B cell (primary cell): Measurements from ENCODE around the gene MSL1. TPM values are rescaled to one million over a fixed set of nuclear protein-coding genes. Genes with fewer than 3 reads are reported as not detected.

ENCODE experiments used
- ATAC-seq: fragments of 200-7000 bp; cut with Tn5 transposase; one replicate; pipeline ENCODE4 v1.10.0; 2021; ENCODE audit warnings: low read depth, mild to moderate bottlenecking, moderate number of reproducible peaks, moderate library complexity
- CTCF ChIA-PET: fragments of 350-600 bp; sonication (Branson Sonifier 250); formaldehyde crosslinking; loops from one replicate; lab custom pipeline; 2021; ENCODE audit warnings: antibody characterized with exemption, inconsistent platforms; lab: Charles Lee
- POLR2A ChIA-PET: fragments of 350-600 bp; sonication (Branson Sonifier 250); formaldehyde crosslinking; loops from one replicate; lab custom pipeline; 2021; ENCODE audit warnings: antibody characterized with exemption; lab: Charles Lee
- DNase-seq: peaks from one replicate; pipeline ENCODE4 v3.0.0; 2013
- H2AFZ ChIP-seq: 2 replicates; pipeline ENCODE4 v1.6.1; 2012; ENCODE audit warnings: mild to moderate bottlenecking, low read depth, low read length; ENCODE audit not compliant: insufficient read depth, poor library complexity, severe bottlenecking
- H3K27ac ChIP-seq, 2 donors: 1 replicate in 1 of 2; 2 replicates in 1 of 2; pipeline ENCODE4 v1.5.1; 2012 to 2013; ENCODE audit warnings: low read length in 2 of 2, mild to moderate bottlenecking in 2 of 2, moderate library complexity in 1 of 2
- H3K27me3 ChIP-seq, 4 experiments: fragments of 200-600 bp in 1 of 4; sonication (generic) in 1 of 4; replicated peaks in 1 of 4; 1 replicate in 2 of 4; 2 replicates in 2 of 4; pipeline versions ENCODE4 v1.6.1 to v1.7.0; 2013 to 2016; ENCODE audit warnings: low read length in 3 of 4, mild to moderate bottlenecking in 2 of 4, mixed read lengths in 1 of 4, moderate library complexity in 1 of 4; ENCODE audit not compliant: insufficient read depth in 4 of 4, control insufficient read depth in 3 of 4; ENCODE audit errors: control extremely low read depth in 1 of 4
- H3K36me3 ChIP-seq, 2 experiments: replicated peaks in 1 of 2; 1 replicate in 1 of 2; 2 replicates in 1 of 2; pipeline versions ENCODE4 v1.6.1 to v1.7.1; 2013; ENCODE audit warnings: low read length in 1 of 2; ENCODE audit not compliant: insufficient read depth in 2 of 2, control insufficient read depth in 1 of 2; ENCODE audit errors: control extremely low read depth in 1 of 2, extremely low read depth in 1 of 2
- H3K4me1 ChIP-seq, 2 donors: fragments of 200-600 bp in 1 of 2; sonication (generic) in 1 of 2; 1 replicate in 1 of 2; 2 replicates in 1 of 2; pipeline versions ENCODE4 v1.5.1 to v1.6.1; 2013 to 2017; ENCODE audit warnings: low read length in 2 of 2; ENCODE audit not compliant: control insufficient read depth in 2 of 2, insufficient read depth in 2 of 2
- H3K4me2 ChIP-seq: replicated peaks from 2 replicates; pipeline ENCODE3; 2012; ENCODE audit warnings: mild to moderate bottlenecking, low read depth, low read length; ENCODE audit not compliant: poor library complexity, severe bottlenecking
- H3K4me3 ChIP-seq, 5 experiments: fragments of 200-600 bp in 1 of 5; sonication (generic) in 1 of 5; 1 replicate in 3 of 5; 2 replicates in 2 of 5; pipeline versions ENCODE4 v1.5.1 to v1.7.0; 2011 to 2016; ENCODE audit warnings: low read length in 4 of 5, mild to moderate bottlenecking in 4 of 5, low read depth in 2 of 5, control low read depth in 1 of 5, moderate library complexity in 1 of 5; ENCODE audit not compliant: insufficient read depth in 1 of 5; ENCODE audit errors: control extremely low read depth in 1 of 5, extremely low read depth in 1 of 5
- H3K79me2 ChIP-seq: fragments of 200-600 bp; sonication (generic); one replicate; pipeline ENCODE4 v1.6.0; 2016; ENCODE audit warnings: low read length; ENCODE audit not compliant: control insufficient read depth, insufficient read depth
- H3K9ac ChIP-seq: fragments of 200-600 bp; sonication (generic); 2 replicates; pipeline ENCODE4 v1.6.1; 2017; ENCODE audit warnings: mild to moderate bottlenecking, low read length, moderate library complexity
- H3K9me3 ChIP-seq, 3 donors: one replicate each; pipeline versions ENCODE4 v1.6.1 to v1.7.1; 2013; ENCODE audit warnings: low read length in 2 of 3; ENCODE audit not compliant: control insufficient read depth in 2 of 3, insufficient read depth in 1 of 3; ENCODE audit errors: control extremely low read depth in 1 of 3
- H4K20me1 ChIP-seq: 2 replicates; pipeline ENCODE4 v1.6.0; 2012; ENCODE audit warnings: mild to moderate bottlenecking, low read length; ENCODE audit not compliant: insufficient read depth, control insufficient read depth, poor library complexity, severe bottlenecking
- H3K27ac Mint-ChIP-seq: one replicate; pipeline ENCODE4 v1.8.0; 2021; ENCODE audit warnings: mixed read lengths
- H3K27me3 Mint-ChIP-seq: one replicate; pipeline ENCODE4 v1.8.0; 2021; ENCODE audit warnings: mixed read lengths
- H3K4me1 Mint-ChIP-seq: one replicate; pipeline ENCODE4 v1.8.0; 2021; ENCODE audit warnings: mixed read lengths
- H3K4me3 Mint-ChIP-seq: one replicate; pipeline ENCODE4 v1.8.0; 2021; ENCODE audit warnings: mixed read lengths
- H3K9me3 Mint-ChIP-seq: one replicate; pipeline ENCODE4 v1.8.0; 2022; ENCODE audit warnings: mixed read lengths; ENCODE audit not compliant: insufficient read depth
- CTCF ChIP-seq: fragments of 200-600 bp; IDR thresholded peaks from one replicate; pipeline ENCODE4 v1.8.0; 2022; ENCODE audit warnings: antibody characterized with exemption, mild to moderate bottlenecking
- EZH2 ChIP-seq: IDR thresholded peaks from 2 replicates; pipeline ENCODE4 v1.6.1; 2012; ENCODE audit warnings: borderline replicate concordance, low read depth, mild to moderate bottlenecking, moderate library complexity, low read length; ENCODE audit not compliant: insufficient read depth, poor library complexity, severe bottlenecking
- WGBS: methylation state at CpG from one replicate; pipeline ENCODE4 v1.1.5; 2013; ENCODE audit warnings: missing lambda C conversion rate; ENCODE audit not compliant: insufficient coverage; 5-methylcytosine and 5-hydroxymethylcytosine counted together
- intact Hi-C: fragments of 100-400 bp; cut with micrococcal nuclease; formaldehyde crosslinking; loops from one replicate; pipeline ENCODE4 v1.10.0; 2022
- polyA plus RNA-seq: library from polyadenylated mRNA; depleted of rRNA; stranded (reverse); fragments of >200 nt; gene quantifications from 2 replicates; pipeline ENCODE4 v1.2.3, GENCODE V29; 2012
- total RNA-seq, 2 donors: library from RNA; stranded (reverse); fragments of 120-200 nt in 1 of 2; gene quantifications; 1 replicate in 1 of 2; 2 replicates in 1 of 2; pipeline versions ENCODE4 v1.2.3 to v1.2.4, GENCODE V29; 2013 to 2022

Gene MSL1
- total and polyA plus RNA-seq, 2 donors (not counting 1 experiment from before 2014, with no cell fraction given): 80.1 to 129 TPM

- Histone ChIP-seq H3K79me2 (no peaks in the 10 kb centered on the region), H3K9ac (no peak overlapping the region), H3K36me3 (no peaks in the 10 kb centered on the region), H3K4me3 (no peak overlapping the region), H3K9me3 (no peaks in the 10 kb centered on the region), H2AFZ (no peak overlapping the region), H4K20me1 (no peaks in the 10 kb centered on the region), H3K4me2 (peak overlapping the region; percentile 71), H3K4me1 (peaks cover 44 to 51% of the 10 kb centered on the region in 2 donors), H3K27ac (peak overlapping the region in 1 of 2 donors; percentile 53), H3K27me3 (no peaks in the 10 kb centered on the region)
- DNase-seq (no peak), ATAC-seq (no peak)
- TF ChIP-seq EZH2 (no peak), CTCF (no peak)
- no peak overlapping the region for H3K4me3 Mint-ChIP-seq
- no peaks in the 10 kb centered on the region for H3K9me3 Mint-ChIP-seq
- ChIA-PET POLR2A (interaction anchor here (0.9 to 3.5 kb wide), 9 partner anchors 10 to 79 kb away, joined by 3 to 31 read pairs (median 5); partner anchors contain the start of genes CASC3, MED24, MSL1 and NR1D1), CTCF (interaction anchor here (0.7 to 9.0 kb wide), 41 partner anchors 8 to 383 kb away, joined by 3 to 204 read pairs (median 6); partner anchors contain the start of genes CASC3, CSF3, MED24 and MSL1)
- WGBS: 24% methylated on average over 2 of the region's 2 CpGs
- no peaks in the 10 kb centered on the region for H3K27me3 Mint-ChIP-seq
- peak overlapping the region; percentile 80 for H3K27ac Mint-ChIP-seq
- peaks cover 54% of the 10 kb centered on the region for H3K4me1 Mint-ChIP-seq
- intact Hi-C loops: loop anchor here (2.0 to 5.0 kb wide), 3 partner anchors 35 to 305 kb away; partner anchors contain the start of genes TOP2A and WIPF2
These were observed 9.5 kb upstream of the MSL1 start for GRCh38 chr17:40112191-40112711.

GRCh38 chr17:40112718-40113109, 9.1 kb upstream of the MSL1 start:
- Mint-ChIP-seq H3K9me3 (no peaks in the 10 kb centered on the region), H3K27ac (peak overlapping the region; percentile 89), H3K27me3 (no peaks in the 10 kb centered on the region), H3K4me3 (peak overlapping the region; percentile 92), H3K4me1 (peaks cover 49% of the 10 kb centered on the region)
- H3K9ac ChIP-seq: no peak overlapping the region
- H3K36me3 ChIP-seq: no peaks in the 10 kb centered on the region
- no peaks in the 10 kb centered on the region for H3K9me3 ChIP-seq
- intact Hi-C loops: loop anchor here (1.0 to 5.0 kb wide), 13 partner anchors 9 to 305 kb away; partner anchors contain the start of genes CASC3, CDC6, MED24 and MSL1
- TF ChIP-seq EZH2 (no peak), CTCF (no peak)
- no peaks in the 10 kb centered on the region for H4K20me1 ChIP-seq
- no peak overlapping the region for H2AFZ ChIP-seq
- no peak for DNase-seq
- ChIA-PET POLR2A (interaction anchor here (0.6 to 3.1 kb wide), 14 partner anchors 10 to 332 kb away, joined by 3 to 20 read pairs (median 5); partner anchors contain the start of genes CASC3, MED24, MSL1 and THRA), CTCF (interaction anchor here (0.7 to 9.0 kb wide), 43 partner anchors 11 to 252 kb away, joined by 3 to 204 read pairs (median 6); partner anchors contain the start of genes CASC3, CSF3, MED24 and MSL1)
- no peaks in the 10 kb centered on the region for H3K27me3 ChIP-seq
- WGBS: no CpG with 5 or more reads among the region's 4 CpGs
- H3K4me2 ChIP-seq: peak overlapping the region; percentile 76
- H3K79me2 ChIP-seq: no peaks in the 10 kb centered on the region
- H3K27ac ChIP-seq: peak overlapping the region; percentile 28 to 53
- peaks cover 40 to 47% of the 10 kb centered on the region in 2 donors for H3K4me1 ChIP-seq
- H3K4me3 ChIP-seq: no peak overlapping the region
- ATAC-seq: no peak
